OCI-LY7 (cell line): ENCODE measurements around the gene PHLDB1. TPM values are rescaled to one million over a fixed set of nuclear protein-coding genes. Genes with fewer than 3 reads are reported as not detected.
"Not testable (repeated sequence)": the region's sequence is repeated elsewhere in the genome, so short reads cannot be mapped to it uniquely, and the experiment has no call there.

Source experiments
- BruUV-seq: library from RNA; stranded (reverse); fragments of 400-500 nt; replicated peaks from 2 replicates; lab custom pipeline; 2021; lab: Mats Ljungman, UMichigan
- CTCF ChIA-PET: fragments of 300-600 bp; sonication (Branson Sonifier 250); formaldehyde crosslinking; loops from one replicate; lab custom pipeline; 2022; ENCODE audit warnings: antibody characterized with exemption; ENCODE audit not compliant: unreplicated experiment; lab: Charles Lee
- POLR2A ChIA-PET: fragments of 300-600 bp; sonication (Branson Sonifier 250); formaldehyde crosslinking; loops from one replicate; lab custom pipeline; 2022; ENCODE audit warnings: antibody characterized with exemption; lab: Charles Lee
- DNase-seq: peaks from one replicate; pipeline ENCODE4 v3.0.0-alpha.2; 2015; ENCODE audit warnings: low spot score
- H2AFZ ChIP-seq: fragments of 200-600 bp; sonication (generic), shearing (Covaris generic); 2 replicates; pipeline ENCODE4 v1.6.1; 2014; ENCODE audit warnings: mild to moderate bottlenecking, antibody characterized with exemption, low read length, moderate library complexity
- H3K27ac ChIP-seq: fragments of 200-600 bp; sonication (generic); 2 replicates; pipeline ENCODE4 v1.5.1; 2014; ENCODE audit warnings: mixed run types, low read depth, mild to moderate bottlenecking, moderate library complexity, low read length, inconsistent platforms; ENCODE audit not compliant: poor library complexity, severe bottlenecking
- H3K36me3 ChIP-seq: fragments of 200-600 bp; sonication (generic); 2 replicates; pipeline ENCODE4 v1.6.1; 2014; ENCODE audit warnings: mild to moderate bottlenecking, antibody characterized with exemption, low read length, moderate library complexity, mixed read lengths; ENCODE audit not compliant: insufficient read depth
- H3K4me1 ChIP-seq: fragments of 200-600 bp; sonication (generic); 2 replicates; pipeline ENCODE4 v1.5.1; 2014; ENCODE audit warnings: mild to moderate bottlenecking, low read length; ENCODE audit not compliant: insufficient read depth, poor library complexity, severe bottlenecking
- H3K4me2 ChIP-seq: fragments of 200-600 bp; sonication (generic); 2 replicates; pipeline ENCODE4 v1.6.1; 2014; ENCODE audit warnings: mild to moderate bottlenecking, low read length
- H3K4me3 ChIP-seq: fragments of 200-600 bp; sonication (generic); 2 replicates; pipeline ENCODE4 v1.5.1; 2014; ENCODE audit warnings: mild to moderate bottlenecking, low read depth, low read length; ENCODE audit not compliant: poor library complexity, severe bottlenecking
- H3K79me2 ChIP-seq: fragments of 200-600 bp; sonication (generic); 2 replicates; pipeline ENCODE4 v1.6.1; 2016; ENCODE audit warnings: low read depth, mild to moderate bottlenecking, low read length, moderate library complexity, mixed read lengths; ENCODE audit not compliant: insufficient read depth
- H3K9me2 ChIP-seq: fragments of 200-600 bp; sonication (generic); 2 replicates; pipeline ENCODE4 v1.6.1; 2016; ENCODE audit warnings: mild to moderate bottlenecking, low read length, mixed read lengths; ENCODE audit not compliant: insufficient read depth
- H3K9me3 ChIP-seq: fragments of 200-600 bp; sonication (generic); 2 replicates; pipeline ENCODE4 v1.6.1; 2014; ENCODE audit warnings: mild to moderate bottlenecking, mixed run types, low read length, mixed read lengths
- H4K20me1 ChIP-seq: fragments of 200-600 bp; sonication (generic); 2 replicates; pipeline ENCODE4 v1.6.1; 2014; ENCODE audit warnings: mild to moderate bottlenecking, antibody characterized with exemption, low read length, moderate library complexity, mixed read lengths; ENCODE audit not compliant: insufficient read depth
- EZH2phosphoT487 ChIP-seq: fragments of 200-600 bp; sonication (generic); IDR thresholded peaks from 2 replicates; pipeline ENCODE4 v1.6.1; 2018; ENCODE audit warnings: low read depth, borderline replicate concordance, mild to moderate bottlenecking, mixed run types, antibody characterized with exemption, low read length, moderate library complexity, mixed read lengths
- intact Hi-C: fragments of 100-400 bp; cut with micrococcal nuclease; formaldehyde crosslinking; loops from one replicate; pipeline ENCODE4 v1.10.0; 2022; ENCODE audit not compliant: unreplicated experiment
- total RNA-seq, 2 experiments: library from RNA; depleted of rRNA in 1 of 2; stranded (reverse); fragments of >200 nt in 1 of 2; shearing (Covaris generic) in 1 of 2; gene quantifications; 2 replicates each; pipeline ENCODE4 v1.2.3, GENCODE V29; 2014 to 2022
- TF ChIP-seq, protein P1 (sequence below): fragments of 200-600 bp; sonication (generic); conservative IDR thresholded peaks from 2 replicates; pipeline ENCODE4 v1.5.1; 2014; ENCODE audit warnings: mild to moderate bottlenecking, antibody characterized with exemption, low read length, moderate library complexity, mixed read lengths

PHLDB1 gene
- total RNA-seq, 2 experiments from 2014 or later: 0.19 TPM; not detected in 1

DNA sequence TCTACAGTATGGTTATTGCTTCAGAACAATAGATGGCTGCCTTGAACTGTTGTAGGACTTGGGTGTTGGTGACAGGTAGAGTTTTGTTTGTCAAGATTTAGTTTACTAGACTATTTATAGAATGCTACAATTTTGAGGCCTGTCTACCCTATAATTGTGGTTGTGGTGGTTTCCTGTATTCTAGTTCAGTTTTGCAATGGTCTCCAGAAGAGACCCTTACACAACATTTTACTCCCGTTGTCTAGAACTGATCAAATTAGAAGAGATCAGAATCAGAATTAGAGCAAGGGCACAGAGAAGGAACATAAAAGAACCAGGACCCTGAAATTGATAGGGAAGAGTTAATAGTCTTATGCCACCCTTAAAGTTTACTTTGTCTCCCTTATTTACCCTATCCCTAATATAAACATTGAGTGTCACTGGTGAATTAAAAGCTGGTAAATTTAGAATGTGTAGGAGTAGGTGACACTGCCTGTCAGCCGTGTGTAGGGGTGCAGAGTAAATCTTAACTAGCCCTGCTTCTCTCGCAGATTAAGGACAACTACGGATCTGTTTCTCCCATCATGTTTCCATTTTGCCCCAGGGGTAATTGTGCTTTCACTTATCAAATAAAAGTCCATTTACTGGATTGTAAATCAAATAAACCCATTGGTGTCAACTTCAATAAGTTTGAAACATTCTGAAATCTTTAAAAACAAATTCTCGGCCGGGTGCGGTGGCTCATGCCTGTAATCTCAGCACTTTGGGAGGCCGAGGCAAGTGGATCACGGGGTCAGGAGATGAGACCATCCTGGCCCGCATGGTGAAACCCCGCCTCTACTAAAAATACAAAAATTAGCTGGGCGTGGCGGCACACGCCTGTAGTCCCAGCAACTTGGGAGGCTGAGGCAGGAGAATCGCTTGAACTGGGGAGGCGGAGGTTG lies 10.9 kb upstream of the PHLDB1 start:
- POLR2A ChIA-PET: no interaction called here
- no peak overlapping the region for H2AFZ ChIP-seq
- BruUV-seq: no TSS peak
- no peaks in the 10 kb centered on the region for H4K20me1 ChIP-seq
- no peak overlapping the region for H3K27ac ChIP-seq
- H3K4me3 ChIP-seq: no peak overlapping the region
- no peaks in the 10 kb centered on the region for H3K79me2 ChIP-seq
- H3K36me3 ChIP-seq: peaks cover 96% of the 10 kb centered on the region
- intact Hi-C loops: no loop called here
- CTCF ChIA-PET: no interaction called here
- no peak for DNase-seq
- H3K9me3 ChIP-seq: no peaks in the 10 kb centered on the region
- no peaks in the 10 kb centered on the region for H3K4me1 ChIP-seq
- no peak overlapping the region for H3K4me2 ChIP-seq
- TF ChIP-seq, protein P1, sequence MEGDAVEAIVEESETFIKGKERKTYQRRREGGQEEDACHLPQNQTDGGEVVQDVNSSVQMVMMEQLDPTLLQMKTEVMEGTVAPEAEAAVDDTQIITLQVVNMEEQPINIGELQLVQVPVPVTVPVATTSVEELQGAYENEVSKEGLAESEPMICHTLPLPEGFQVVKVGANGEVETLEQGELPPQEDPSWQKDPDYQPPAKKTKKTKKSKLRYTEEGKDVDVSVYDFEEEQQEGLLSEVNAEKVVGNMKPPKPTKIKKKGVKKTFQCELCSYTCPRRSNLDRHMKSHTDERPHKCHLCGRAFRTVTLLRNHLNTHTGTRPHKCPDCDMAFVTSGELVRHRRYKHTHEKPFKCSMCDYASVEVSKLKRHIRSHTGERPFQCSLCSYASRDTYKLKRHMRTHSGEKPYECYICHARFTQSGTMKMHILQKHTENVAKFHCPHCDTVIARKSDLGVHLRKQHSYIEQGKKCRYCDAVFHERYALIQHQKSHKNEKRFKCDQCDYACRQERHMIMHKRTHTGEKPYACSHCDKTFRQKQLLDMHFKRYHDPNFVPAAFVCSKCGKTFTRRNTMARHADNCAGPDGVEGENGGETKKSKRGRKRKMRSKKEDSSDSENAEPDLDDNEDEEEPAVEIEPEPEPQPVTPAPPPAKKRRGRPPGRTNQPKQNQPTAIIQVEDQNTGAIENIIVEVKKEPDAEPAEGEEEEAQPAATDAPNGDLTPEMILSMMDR: no peak
- TF ChIP-seq EZH2phosphoT487: no peak
- H3K9me2 ChIP-seq: no peaks in the 10 kb centered on the region

GRCh38 chr11:118597556-118597955 lies 9.9 kb upstream of the PHLDB1 start:
- Histone ChIP-seq H3K27ac (no peak overlapping the region), H4K20me1 (no peaks in the 10 kb centered on the region), H3K79me2 (no peaks in the 10 kb centered on the region), H3K4me1 (no peaks in the 10 kb centered on the region), H2AFZ (no peak overlapping the region), H3K9me2 (no peaks in the 10 kb centered on the region), H3K36me3 (peaks cover 96% of the 10 kb centered on the region), H3K9me3 (no peaks in the 10 kb centered on the region), H3K4me2 (no peak overlapping the region), H3K4me3 (no peak overlapping the region)
- ChIA-PET CTCF (no interaction called here), POLR2A (interaction anchor here (0.6 kb wide), 1 partner anchor 144 kb away, joined by 9 read pairs; no protein-coding TSS in a partner anchor)
- no peak for DNase-seq
- BruUV-seq: no TSS peak
- TF ChIP-seq, protein P1: no peak
- no peak for TF ChIP-seq EZH2phosphoT487
- intact Hi-C loops: no loop called here

DNA sequence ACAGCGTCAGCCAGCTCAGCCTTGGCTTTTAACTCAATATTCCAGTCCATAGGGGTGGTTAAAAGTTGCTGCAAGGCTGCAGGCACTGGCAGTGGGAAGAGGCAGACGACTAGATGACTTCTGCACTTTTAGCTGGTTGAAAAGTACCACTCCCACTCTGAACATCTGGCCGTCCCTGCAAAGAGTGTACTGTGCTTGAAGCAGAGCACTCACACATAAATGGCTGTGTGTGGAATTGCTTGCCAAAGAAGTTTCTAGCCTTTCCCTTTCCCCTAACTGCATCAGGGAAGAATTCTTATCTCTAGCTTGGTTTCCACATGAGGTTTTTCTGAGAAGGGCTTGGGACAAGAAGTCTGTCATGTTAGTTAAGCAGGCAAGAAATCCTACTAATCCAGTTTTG lies 5.1 kb upstream of the PHLDB1 start:
- DNase-seq: no peak
- CTCF ChIA-PET: no interaction called here
- no peaks in the 10 kb centered on the region for H4K20me1 ChIP-seq
- H3K9me2 ChIP-seq: no peaks in the 10 kb centered on the region
- no peak overlapping the region for H3K4me2 ChIP-seq
- no peaks in the 10 kb centered on the region for H3K4me1 ChIP-seq
- intact Hi-C loops: no loop called here
- peaks cover 55% of the 10 kb centered on the region for H3K36me3 ChIP-seq
- TF ChIP-seq EZH2phosphoT487: no peak
- TF ChIP-seq, protein P1: no peak
- H2AFZ ChIP-seq: no peak overlapping the region
- H3K79me2 ChIP-seq: no peaks in the 10 kb centered on the region
- TSS peak; percentile 80 for BruUV-seq
- H3K27ac ChIP-seq: no peak overlapping the region
- H3K9me3 ChIP-seq: no peaks in the 10 kb centered on the region
- POLR2A ChIA-PET: no interaction called here
- H3K4me3 ChIP-seq: no peak overlapping the region

DNA sequence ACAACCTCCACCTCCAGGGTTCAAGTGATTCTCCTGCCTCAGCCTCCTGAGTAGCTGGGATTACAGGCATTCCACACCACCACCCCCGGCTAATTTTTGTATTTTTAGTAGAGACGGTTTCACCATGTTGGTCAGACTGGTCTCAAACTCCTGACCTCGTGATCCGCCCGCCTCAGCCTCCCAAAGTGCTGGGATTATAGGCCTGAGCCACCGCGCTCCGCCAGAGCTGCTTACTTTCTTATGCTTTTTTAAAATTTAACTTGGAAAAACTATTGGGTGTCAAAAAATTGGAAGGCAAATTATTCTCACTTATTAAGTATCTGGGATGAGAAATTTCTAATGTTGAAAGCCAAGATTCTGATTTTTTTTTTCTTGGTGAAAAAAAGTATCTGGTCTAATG lies 3.7 kb upstream of the PHLDB1 start:
- intact Hi-C loops, H4K20me1 ChIP-seq, H3K79me2 ChIP-seq, CTCF ChIA-PET, DNase-seq, H3K4me2 ChIP-seq, H3K9me2 ChIP-seq, H2AFZ ChIP-seq, H3K27ac ChIP-seq, H3K9me3 ChIP-seq, BruUV-seq, H3K4me3 ChIP-seq: not testable (repeated sequence)
- POLR2A ChIA-PET: interaction anchor here (0.6 to 1.7 kb wide), 3 partner anchors 9 to 131 kb away, joined by 3 to 6 read pairs (median 3); no protein-coding TSS in a partner anchor
- peaks cover 41% of the 10 kb centered on the region for H3K36me3 ChIP-seq
- peaks cover 12% of the 10 kb centered on the region for H3K4me1 ChIP-seq
